ENCODE measurements around the gene MAST4. TPM values are rescaled to one million over a fixed set of nuclear protein-coding genes. Genes with fewer than 3 reads are reported as not detected.

Gene MAST4
- polyA plus RNA-seq, 1 experiment: 11.6 TPM

DNA sequence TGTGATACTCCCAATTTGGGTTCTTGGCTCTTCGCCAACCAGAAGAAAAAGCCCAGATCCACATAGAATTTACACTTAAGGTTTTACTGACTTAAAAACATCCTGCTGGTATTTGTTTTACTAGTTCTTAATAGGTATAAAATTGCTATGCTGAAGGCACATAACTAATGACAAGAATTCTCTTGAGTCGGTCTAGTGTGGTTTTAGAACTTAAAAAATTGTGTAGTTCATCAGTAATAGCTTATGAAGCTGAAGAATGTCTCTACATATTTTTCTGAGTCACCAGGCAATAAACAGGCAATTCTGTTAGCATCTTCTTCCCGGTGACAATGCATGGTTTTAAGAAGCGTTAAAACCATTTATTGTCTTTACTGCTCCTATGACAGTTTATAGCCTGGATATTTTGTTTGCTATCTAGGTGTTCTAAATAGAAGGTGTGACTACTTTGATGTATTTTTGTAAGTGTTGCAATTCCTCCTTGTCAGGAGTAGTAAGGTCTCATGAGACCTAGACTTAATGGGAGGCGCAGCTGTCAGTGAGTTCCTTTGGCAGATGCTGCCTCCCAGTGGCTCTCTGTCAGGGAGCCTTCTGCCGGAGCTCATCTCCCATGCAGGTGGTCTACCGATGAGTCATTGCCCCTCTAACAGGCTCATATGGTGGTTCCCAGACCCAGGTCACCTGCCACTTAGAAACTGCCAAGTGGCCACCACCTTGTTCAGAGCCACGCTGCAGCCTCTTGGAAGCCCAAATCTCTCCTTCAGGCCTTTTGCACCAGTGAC, 173.8 kb downstream of the MAST4 start:
- TF ChIP-seq, protein P1, sequence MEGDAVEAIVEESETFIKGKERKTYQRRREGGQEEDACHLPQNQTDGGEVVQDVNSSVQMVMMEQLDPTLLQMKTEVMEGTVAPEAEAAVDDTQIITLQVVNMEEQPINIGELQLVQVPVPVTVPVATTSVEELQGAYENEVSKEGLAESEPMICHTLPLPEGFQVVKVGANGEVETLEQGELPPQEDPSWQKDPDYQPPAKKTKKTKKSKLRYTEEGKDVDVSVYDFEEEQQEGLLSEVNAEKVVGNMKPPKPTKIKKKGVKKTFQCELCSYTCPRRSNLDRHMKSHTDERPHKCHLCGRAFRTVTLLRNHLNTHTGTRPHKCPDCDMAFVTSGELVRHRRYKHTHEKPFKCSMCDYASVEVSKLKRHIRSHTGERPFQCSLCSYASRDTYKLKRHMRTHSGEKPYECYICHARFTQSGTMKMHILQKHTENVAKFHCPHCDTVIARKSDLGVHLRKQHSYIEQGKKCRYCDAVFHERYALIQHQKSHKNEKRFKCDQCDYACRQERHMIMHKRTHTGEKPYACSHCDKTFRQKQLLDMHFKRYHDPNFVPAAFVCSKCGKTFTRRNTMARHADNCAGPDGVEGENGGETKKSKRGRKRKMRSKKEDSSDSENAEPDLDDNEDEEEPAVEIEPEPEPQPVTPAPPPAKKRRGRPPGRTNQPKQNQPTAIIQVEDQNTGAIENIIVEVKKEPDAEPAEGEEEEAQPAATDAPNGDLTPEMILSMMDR (IDR thresholded peaks at IDR 0.05; ENCODE audit: low read depth, low read length): no peak
- Histone ChIP-seq H3K9me3 (ENCODE audit: control insufficient read depth, insufficient read depth, low read length) (no peaks in the 10 kb centered on the region), H3K27ac (ENCODE audit: low read depth, low read length) (no peak overlapping the region), H3K27me3 (ENCODE audit: control insufficient read depth, insufficient read depth, low read length) (peaks cover 3% of the 10 kb centered on the region), H3K4me3 (ENCODE audit: low read depth, low read length) (no peak overlapping the region)
- ChIA-PET POLR2A (no interaction called here), CTCF (no interaction called here)
- DNase-seq (ENCODE audit: low read depth, low spot score): no peak

DNA sequence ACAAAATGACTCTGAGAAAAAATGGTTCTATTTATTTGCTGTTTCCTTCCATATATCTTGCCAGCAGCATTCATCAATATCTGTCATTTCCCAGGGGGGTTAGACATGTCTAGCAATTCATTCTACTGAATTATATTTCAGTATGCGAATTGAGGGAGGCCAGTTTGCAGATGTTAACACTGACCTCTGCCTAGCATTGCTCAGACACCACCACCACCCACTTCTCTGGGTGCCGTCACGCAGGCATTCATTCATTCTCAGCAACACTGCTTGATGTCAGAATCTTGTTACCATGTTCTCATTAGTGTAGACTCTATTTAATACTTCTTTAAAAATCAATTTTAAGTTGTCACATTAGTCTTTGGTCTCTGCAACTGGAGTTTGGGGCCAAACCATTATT, 181.7 kb downstream of the MAST4 start:
- CTCF ChIA-PET: no interaction called here
- Histone ChIP-seq H3K9me3 (ENCODE audit: control insufficient read depth, insufficient read depth, low read length) (no peaks in the 10 kb centered on the region), H3K27ac (ENCODE audit: low read depth, low read length) (no peak overlapping the region), H3K27me3 (ENCODE audit: control insufficient read depth, insufficient read depth, low read length) (no peaks in the 10 kb centered on the region), H3K4me3 (ENCODE audit: low read depth, low read length) (no peak overlapping the region)
- POLR2A ChIA-PET: no interaction called here
- TF ChIP-seq, protein P1 (IDR thresholded peaks at IDR 0.05; ENCODE audit: low read depth, low read length): no peak
- DNase-seq (ENCODE audit: low read depth, low spot score): no peak

DNA sequence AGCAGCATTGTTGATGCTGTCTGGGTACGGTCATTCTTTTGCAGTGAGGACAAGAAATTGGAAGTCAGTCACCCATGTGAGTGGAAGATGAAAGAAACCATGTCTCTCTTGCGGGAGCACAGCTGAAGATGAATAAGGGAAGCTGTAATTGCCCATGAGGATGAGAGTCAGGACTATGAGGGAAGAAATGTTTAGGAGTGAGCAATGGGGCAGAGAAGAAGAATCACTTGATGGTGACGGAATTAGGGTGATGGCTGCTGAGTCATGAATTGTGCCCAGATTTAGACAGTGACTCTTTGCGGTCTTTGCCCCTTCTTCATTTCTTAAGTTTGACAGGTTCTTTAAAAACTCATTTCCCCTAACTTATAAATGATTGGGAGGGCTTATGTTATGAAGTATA, 183.3 kb downstream of the MAST4 start:
- POLR2A ChIA-PET: no interaction called here
- Histone ChIP-seq H3K4me3 (ENCODE audit: low read depth, low read length) (no peak overlapping the region), H3K27ac (ENCODE audit: low read depth, low read length) (no peak overlapping the region), H3K9me3 (ENCODE audit: control insufficient read depth, insufficient read depth, low read length) (no peaks in the 10 kb centered on the region), H3K27me3 (ENCODE audit: control insufficient read depth, insufficient read depth, low read length) (no peaks in the 10 kb centered on the region)
- no peak for DNase-seq (ENCODE audit: low read depth, low spot score)
- TF ChIP-seq, protein P1 (IDR thresholded peaks at IDR 0.05; ENCODE audit: low read depth, low read length): no peak
- CTCF ChIA-PET: interaction anchor here (0.7 kb wide), 1 partner anchor 348 kb away, joined by 4 read pairs; no protein-coding TSS in a partner anchor

DNA sequence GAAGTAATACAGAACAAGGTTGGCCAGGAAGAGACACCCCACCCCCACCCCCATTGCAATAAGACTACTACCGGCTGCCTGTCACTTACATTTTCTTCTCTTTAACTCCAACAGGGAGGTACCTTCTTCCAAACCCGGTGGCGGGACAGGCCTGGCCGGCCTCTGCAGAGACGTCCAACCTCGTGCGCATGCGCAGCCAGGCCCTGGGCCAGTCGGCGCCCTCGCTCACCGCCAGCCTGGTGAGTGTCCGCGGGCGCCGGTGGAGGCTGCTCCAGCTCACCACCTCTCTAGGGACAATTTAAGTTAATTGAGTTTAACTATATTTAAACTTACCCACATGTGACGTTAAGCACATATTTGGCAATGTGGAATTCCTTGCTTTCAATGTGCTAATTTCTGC, 192.4 kb downstream of the MAST4 start:
- no peak overlapping the region for H3K4me3 ChIP-seq (ENCODE audit: low read depth, low read length)
- CTCF ChIA-PET: no interaction called here
- no peak for DNase-seq (ENCODE audit: low read depth, low spot score)
- TF ChIP-seq, protein P1 (IDR thresholded peaks at IDR 0.05; ENCODE audit: low read depth, low read length): no peak
- no peaks in the 10 kb centered on the region for H3K27me3 ChIP-seq (ENCODE audit: control insufficient read depth, insufficient read depth, low read length)
- no peak overlapping the region for H3K27ac ChIP-seq (ENCODE audit: low read depth, low read length)
- POLR2A ChIA-PET: no interaction called here
- no peaks in the 10 kb centered on the region for H3K9me3 ChIP-seq (ENCODE audit: control insufficient read depth, insufficient read depth, low read length)

DNA sequence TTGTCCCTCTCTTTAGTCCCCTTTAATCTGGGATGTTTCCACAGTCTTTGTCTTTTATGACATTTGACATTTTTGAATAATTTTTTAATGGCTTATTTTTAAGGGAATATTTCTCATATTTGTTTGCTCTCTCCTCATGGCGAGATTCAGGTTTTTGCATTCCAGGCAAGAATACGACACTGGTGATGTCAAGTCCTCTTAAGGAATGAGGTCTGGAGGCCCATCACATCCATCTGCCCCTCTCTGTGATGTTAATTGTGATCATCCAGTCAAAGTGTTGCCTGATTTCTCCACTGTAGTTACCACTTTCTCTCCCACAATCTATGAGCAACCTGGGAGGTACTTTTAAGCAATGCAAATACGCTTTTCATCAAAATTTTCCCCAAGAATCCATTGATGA, 193.2 kb downstream of the MAST4 start:
- Histone ChIP-seq H3K4me3 (ENCODE audit: low read depth, low read length) (no peak overlapping the region), H3K27me3 (ENCODE audit: control insufficient read depth, insufficient read depth, low read length) (no peaks in the 10 kb centered on the region), H3K9me3 (ENCODE audit: control insufficient read depth, insufficient read depth, low read length) (no peaks in the 10 kb centered on the region), H3K27ac (ENCODE audit: low read depth, low read length) (no peak overlapping the region)
- TF ChIP-seq, protein P1 (IDR thresholded peaks at IDR 0.05; ENCODE audit: low read depth, low read length): no peak
- POLR2A ChIA-PET: no interaction called here
- DNase-seq (ENCODE audit: low read depth, low spot score): no peak
- CTCF ChIA-PET: no interaction called here
